ENCODE results near the gene TNXB.
"Not testable (repeated sequence)": the region's sequence is repeated elsewhere in the genome, so short reads cannot be mapped to it uniquely, and the experiment has no call there.

GRCh38 chr6:32043589-32044380 is 65.4 kb downstream of the TNXB start:
- not testable (repeated sequence) for TF ChIP-seq CTCF (IDR thresholded peaks at IDR 0.05); POLR2AphosphoS5 (IDR thresholded peaks at IDR 0.05; ENCODE audit: low read depth, low read length); REST (IDR thresholded peaks at IDR 0.05; ENCODE audit: insufficient read depth in 1 of 2, low read depth in 2 of 2, low read length in 1 of 2); TCF7L2 (IDR thresholded peaks at IDR 0.05; ENCODE audit: low read depth, low read length); SIN3A (IDR thresholded peaks at IDR 0.05; ENCODE audit: borderline replicate concordance, insufficient read depth, low read depth, low read length)
